ENCODE data around the gene CPEB4.
A peak's percentile ranks its signal among the peaks of the same experiment; 100 is the strongest.

The CPEB4 gene

DNA sequence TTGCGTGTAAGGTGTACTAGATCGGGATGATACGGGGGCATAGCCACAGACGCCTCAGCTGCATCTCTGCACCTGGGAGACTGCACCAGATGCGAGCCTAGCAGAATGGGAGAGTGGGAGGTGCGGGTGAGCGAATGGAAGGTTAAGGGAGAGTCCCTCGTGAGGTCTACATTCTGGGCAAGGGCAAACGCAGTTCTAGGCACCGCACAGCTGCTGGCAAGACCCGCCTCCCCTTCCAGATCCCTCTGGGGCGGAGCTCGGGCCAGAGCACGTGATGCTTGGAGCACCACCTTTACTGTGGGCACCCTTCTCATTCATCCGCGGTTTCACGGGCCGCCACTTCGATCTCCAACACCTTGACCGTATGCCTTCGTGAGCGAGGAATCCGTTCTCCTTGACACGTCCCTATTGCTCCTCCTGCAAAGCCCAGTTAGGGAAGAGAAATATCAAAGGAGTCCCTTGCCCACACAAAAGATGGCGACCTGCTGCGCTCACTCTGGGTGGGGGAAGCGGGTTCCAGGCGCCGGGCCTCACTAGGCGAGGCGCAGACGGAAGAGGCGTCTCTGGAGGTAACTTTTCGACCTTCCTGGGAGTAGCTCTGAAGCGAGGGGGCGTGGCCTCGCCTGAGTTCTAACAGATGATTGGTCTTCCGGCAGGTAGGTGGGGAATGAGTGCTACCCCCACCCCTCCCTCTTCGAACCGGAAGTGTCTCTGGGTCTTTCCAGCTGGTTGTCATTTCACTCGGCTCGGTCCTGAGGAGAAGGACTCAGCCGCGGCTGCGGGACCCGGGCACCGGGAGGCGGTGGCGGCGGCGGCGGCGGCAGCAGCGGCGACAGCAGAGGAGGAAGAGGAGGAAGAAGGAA, at the start of gene CPEB4:
Gene CPEB4 (plus strand): TSS at position 740 of the 863 bp plus-strand sequence. CDS start 1,385 bp downstream, outside the sequence.
- DNase-seq, result peak; percentile 98 to 99

- no peak for DNase-seq
Measured at GRCh38 chr5:173839117-173839713, 48.9 kb upstream of the CPEB4 start.

- no peak for DNase-seq
Measured at GRCh38 chr5:173840111-173840983, 47.8 kb upstream of the CPEB4 start.

DNA sequence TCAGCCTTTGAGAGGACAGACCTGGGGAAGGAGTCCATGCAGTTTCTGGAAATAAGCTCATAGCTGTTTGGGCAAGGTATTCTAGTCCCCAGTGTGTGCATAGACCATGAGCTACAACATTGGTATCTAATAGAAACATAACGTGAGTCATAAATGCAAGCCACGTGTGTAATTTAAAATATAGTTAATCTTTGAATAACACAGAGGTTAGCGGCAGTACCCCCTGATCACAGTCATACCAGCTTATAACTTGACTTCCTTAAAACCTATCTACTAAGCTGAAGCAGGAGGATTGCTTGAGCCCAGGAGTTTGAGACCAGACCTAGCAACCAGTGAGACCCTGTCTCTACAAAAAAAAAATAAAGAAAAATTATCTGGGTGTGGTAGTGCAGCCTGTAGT, 46.4 kb upstream of the CPEB4 start:
- no peak for DNase-seq

- no peak for DNase-seq
Measured at GRCh38 chr5:173843794-173844193, 44.4 kb upstream of the CPEB4 start.

DNA sequence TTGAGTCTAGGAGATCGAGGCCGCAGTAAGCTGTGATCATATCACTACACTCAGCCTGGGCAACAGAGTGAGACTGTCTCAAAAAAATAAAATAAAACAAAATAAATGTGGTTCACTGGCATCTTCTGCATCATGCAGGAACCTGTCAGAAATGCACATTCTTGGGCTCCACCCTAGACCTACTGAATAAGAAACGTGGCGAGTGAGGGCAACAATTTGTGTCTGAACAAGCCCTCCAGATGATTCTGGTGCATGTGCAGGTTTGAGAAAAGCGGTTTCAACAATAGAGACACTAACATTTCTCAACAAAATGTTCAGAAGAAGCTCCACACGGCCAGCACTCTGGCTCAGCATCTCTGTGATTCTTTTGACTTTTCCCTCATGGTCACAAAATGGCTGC, 42.8 kb upstream of the CPEB4 start:
- no peak for DNase-seq

GRCh38 chr5:173846929-173847501, 41.1 kb upstream of the CPEB4 start:
- DNase-seq, result no peak

GRCh38 chr5:173848986-173849596, 39.1 kb upstream of the CPEB4 start:
- DNase-seq, result no peak

DNA sequence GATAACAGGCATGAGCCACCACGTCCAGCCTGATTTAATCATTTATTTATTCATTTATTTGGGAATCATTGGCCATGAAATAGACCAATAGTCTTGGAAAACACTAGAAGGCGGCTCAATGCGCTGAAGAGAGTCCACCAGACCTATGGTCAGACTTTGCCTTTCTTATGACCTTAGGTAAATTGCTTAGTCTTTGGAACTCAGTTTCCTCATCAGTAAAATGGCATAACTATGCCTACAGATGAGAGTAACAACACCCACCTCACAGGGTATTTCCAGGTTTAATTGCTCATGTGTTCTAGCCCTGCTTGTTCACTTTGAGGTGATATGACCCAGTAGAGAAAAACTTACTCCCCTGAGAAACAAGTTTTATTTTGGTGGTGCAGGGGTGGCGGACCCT, 38.2 kb upstream of the CPEB4 start:
- DNase-seq, result no peak

DNA sequence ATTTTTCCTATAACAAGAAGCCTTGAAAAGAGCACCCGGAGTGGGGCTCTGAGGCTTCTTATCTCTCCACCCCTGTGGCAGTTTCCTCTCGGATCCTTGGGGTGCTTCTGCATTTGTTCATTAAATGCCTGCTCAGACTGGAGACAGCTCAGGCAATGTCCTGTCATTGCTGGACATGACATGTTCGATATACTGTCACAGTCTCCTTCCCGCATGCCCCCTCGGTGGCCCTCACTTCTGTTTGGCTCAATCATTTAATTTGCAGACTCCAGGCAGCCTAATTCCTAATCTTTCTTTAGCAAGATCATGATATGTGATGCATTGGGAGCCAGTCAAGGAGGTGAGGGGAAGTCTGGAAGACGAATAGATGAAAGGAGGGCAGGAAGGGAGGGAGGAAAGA, 37.5 kb upstream of the CPEB4 start:
- no peak for DNase-seq

- no peak for DNase-seq
Measured at GRCh38 chr5:173851595-173852243, 36.4 kb upstream of the CPEB4 start.

DNA sequence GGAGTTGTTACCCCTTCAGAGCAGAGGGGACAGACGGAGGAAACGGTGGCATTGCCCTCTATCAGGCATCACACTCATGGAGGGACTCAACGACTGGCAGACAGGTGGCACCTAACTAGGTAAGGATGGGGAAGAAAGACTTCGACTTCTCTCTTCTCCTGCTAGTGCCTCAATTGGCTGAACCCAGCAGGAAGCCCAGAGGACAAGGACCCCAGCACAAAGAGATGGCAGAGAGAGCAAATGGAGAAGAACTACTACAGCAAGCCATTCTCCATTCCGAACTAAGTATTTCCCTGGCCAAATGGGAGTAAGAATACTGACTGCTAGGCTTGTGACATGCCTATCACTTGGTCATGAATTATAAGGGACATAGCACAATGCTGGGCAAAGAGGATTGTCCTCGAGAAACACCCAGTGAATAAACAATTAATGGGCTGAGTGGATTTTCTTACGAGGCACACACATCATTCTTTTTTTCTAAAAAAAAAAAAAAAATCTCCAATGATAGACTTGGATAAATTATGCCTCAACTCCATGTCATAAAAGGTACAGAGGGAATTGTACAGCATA, 35.3 kb upstream of the CPEB4 start:
- no peak for DNase-seq

GRCh38 chr5:173853370-173854131, 34.6 kb upstream of the CPEB4 start:
- DNase-seq, result no peak

DNA sequence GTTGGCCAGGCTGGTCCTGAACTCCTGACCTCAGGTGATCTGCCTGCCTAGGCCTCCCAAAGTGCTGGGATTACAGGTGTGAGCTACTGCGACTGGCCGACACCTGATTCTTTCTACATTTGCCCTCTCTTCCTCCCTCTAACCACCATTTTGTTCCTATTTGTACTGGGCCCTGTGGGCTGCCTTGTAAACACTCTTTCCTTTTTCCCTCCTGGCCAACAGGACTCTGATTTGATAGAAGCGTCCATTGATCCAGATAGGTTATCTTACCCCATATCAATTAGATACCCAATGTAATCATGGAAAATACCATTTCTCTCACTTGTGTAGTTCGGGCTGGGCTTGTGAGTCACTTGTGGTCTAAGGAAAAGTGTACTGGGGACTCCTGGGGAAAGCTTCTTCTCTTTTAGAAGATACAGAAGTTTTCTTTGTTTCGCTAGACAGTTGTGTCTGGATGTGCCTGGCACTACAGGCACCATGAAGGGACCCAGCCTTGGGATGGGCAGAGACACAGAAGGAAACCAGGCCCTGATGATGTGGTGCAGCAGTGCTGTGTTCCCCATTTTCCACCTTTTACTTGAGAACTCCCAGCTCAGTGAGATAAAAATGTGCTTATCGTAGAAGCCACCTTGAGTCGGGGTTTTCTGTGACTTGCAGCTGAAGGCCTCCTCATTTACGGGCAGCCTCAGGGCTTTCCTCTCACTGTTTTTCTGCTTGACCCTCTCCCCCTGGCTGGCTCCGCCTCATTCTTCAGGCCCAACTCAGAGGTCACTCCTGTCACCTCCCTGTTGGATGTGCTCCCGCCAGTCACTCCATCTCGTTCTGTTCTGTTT, 32.8 kb upstream of the CPEB4 start:
- DNase-seq, result no peak

DNA sequence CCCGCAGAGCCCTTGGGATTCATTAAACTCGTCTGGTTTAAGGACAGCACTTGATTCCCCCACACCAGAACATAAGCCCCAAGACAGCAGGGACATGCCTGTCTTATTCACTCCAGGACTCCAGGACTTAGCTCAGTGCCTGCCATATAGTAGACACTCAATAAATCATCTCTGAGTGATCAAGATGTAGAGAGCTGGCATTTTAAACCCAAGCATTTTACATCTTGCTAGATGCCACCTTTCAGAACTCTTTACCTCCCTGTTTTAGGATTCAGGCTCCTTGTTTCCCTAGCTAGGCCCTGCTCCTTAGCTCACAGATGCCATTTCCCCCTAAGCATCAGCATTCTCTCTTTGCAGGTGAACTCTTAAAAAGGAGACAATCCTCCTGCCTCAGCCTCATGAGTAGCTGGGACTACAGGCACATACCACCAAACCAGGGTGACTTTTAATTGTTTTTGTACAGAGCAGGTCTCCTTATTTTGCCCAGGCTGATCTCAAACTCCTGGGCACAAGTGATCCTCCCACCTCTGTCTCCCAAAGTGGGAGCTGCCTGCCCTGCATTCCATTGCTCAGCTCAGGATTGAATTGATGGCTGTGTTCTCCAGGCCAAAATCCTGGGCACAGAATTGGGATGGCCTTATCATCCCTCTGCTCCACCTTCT, 32.0 kb upstream of the CPEB4 start:
- no peak for DNase-seq

DNA sequence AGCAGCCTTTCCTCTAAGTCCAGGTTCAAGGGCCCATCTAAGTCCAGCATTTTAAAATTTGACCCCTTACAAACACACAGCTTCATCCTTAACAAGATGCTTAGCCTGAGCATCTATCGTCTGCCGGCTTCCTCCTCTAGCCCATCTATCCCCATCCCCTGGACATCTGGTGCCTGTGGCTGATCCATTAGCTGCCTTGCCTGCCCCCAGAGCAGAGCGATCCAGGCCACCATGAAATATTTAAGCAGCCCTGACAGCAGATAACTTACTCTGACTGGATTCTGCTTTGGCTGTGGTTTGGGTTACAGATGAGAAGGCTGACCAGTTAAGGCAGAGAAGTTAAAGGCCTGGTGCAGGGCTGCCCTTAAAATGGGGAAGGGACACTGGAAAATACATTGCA, 30.9 kb upstream of the CPEB4 start:
- no peak for DNase-seq

DNA sequence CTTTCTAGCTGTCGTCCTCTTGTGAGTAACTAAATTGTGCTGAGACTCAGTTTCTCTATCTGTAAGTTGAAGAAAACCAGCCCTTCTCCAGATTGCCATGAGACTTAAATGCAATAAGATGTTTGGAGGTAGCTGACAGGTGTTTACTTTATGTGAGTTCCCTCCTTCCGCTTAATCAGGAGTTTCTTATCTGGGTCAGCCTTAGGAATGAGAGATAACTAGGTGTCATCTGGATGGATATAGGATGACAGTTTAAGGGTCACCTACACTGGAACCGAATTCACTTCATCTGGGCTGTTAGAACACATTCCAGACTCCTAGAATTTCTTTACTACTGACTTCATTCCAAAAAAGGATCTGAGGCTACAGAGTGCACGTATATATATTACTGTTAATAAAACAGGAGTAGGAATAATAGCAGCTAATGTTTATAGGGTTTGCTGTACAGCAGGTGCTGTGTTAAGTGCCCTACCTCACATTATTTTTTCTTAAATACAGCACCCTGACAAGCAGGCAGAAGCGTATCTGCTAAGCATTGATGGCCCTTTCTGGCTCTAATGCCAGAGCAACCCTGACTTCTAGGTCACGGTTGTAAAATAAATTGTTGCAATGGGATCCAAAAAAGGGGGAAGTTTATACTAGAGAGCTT, 30.0 kb upstream of the CPEB4 start:
- no peak for DNase-seq

DNA sequence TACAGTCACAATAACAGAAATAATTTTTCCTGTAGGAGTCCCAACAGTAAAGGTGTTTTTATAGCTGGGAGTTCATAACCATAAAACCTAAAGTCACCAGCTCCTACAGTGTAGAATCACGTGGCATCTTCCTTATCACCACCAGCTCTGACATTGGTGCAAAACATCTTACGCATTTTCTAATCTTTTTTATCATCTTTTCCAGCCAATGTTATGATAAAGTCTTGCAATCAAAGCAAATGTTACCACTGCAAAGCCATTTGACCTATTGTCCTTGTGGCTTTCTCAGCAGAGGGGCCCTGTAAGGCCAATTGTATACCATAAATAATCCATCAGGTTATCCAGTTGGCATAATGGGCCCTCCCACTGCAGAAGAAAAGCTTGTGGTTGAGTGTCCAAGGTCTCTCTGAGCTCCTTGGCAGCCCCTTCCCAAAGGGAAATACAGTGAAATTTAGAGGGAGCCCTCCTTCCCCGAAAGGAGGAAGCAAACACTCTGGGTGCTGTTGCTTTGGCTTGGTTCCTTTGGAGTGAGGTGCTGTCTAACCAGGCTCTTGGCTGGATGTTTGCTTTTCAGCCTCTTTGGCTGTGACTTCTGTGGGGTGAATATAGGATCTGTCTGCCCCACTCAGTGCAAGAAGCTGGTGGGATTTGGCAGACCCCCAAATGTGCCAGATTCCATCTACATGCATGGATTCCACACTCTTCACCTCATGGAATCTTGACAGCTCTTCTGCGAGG, 29.3 kb upstream of the CPEB4 start:
- DNase-seq, result no peak

All from CD4-positive, alpha-beta T cell treated with Interferon alpha-2 for 1 hour (primary cell).